ENCODE results near the gene BCAS1. TPM values are rescaled to one million over a fixed set of nuclear protein-coding genes. Genes with fewer than 3 reads are reported as not detected.

Gene BCAS1
- polyA plus RNA-seq, 1 of the 3 experiments (the other 2 are of a cell fraction): not detected

- ChIA-PET POLR2A (no interaction called here), CTCF (no interaction called here)
- no peak overlapping the region for H3K27ac ChIP-seq (ENCODE audit: low read depth in 2 of 2, low read length in 1 of 2)
- no peak for TF ChIP-seq CHD2 (IDR thresholded peaks at IDR 0.05; ENCODE audit: low read length, partially characterized antibody)
- no peak for TF ChIP-seq REST (IDR thresholded peaks at IDR 0.05; ENCODE audit: low read depth, low read length)
- TF ChIP-seq CTCF (IDR thresholded peaks at IDR 0.05): no peak
- no peak for TF ChIP-seq NRF1 (IDR thresholded peaks at IDR 0.05; ENCODE audit: low read depth, low read length)
- TF ChIP-seq ZBTB33 (IDR thresholded peaks at IDR 0.05; ENCODE audit: borderline replicate concordance, low read depth): no peak
- no peak for TF ChIP-seq JUND (IDR thresholded peaks at IDR 0.05)
- no peak for TF ChIP-seq TAF1 (IDR thresholded peaks at IDR 0.05; ENCODE audit: borderline replicate concordance, low read depth, low read length)
- no peak for TF ChIP-seq SMC3 (IDR thresholded peaks at IDR 0.05; ENCODE audit: low read depth, low read length)
- TF ChIP-seq EP300 (IDR thresholded peaks at IDR 0.05; ENCODE audit: borderline replicate concordance in 1 of 2, low read depth in 1 of 2, low read length in 1 of 2): no peak
- H3K4me2 ChIP-seq: no peak overlapping the region
- DNase-seq: no peak
- no peaks in the 10 kb centered on the region for H3K9me3 ChIP-seq
- H3F3A ChIP-seq (replicated peaks; ENCODE audit: insufficient read depth): no peaks in the 10 kb centered on the region
- no peaks in the 10 kb centered on the region; a peak in 1 of 4 replicates for H3K4me1 ChIP-seq (ENCODE audit: control insufficient read depth in 1 of 2, insufficient read depth in 2 of 2, low read depth in 1 of 2, low read length in 1 of 2)
- no peaks in the 10 kb centered on the region for H3K9me2 ChIP-seq
- no peaks in the 10 kb centered on the region for H3K79me2 ChIP-seq (ENCODE audit: insufficient read depth)
- WGBS (ENCODE audit: low lambda C conversion rate): 93% methylated on average over 4 of the region's 4 CpGs
- no peak overlapping the region for H3K4me3 ChIP-seq (ENCODE audit: low read depth in 2 of 2, low read length in 1 of 2)
- no peaks in the 10 kb centered on the region for H3K27me3 ChIP-seq (ENCODE audit: insufficient read depth)
- H4K20me1 ChIP-seq (ENCODE audit: insufficient read depth): no peaks in the 10 kb centered on the region
- no peaks in the 10 kb centered on the region for H3K36me3 ChIP-seq (replicated peaks in 1 of 2; ENCODE audit: control insufficient read depth in 1 of 2, insufficient read depth in 2 of 2, low read length in 1 of 2)
- no peak overlapping the region for H3K9ac ChIP-seq
- no peak overlapping the region for H2AFZ ChIP-seq (ENCODE audit: low read depth)
Measured at GRCh38 chr20:54041336-54041735, 29.1 kb downstream of the BCAS1 start.

GRCh38 chr20:54040531-54040930 is 29.9 kb downstream of the BCAS1 start:
- no peaks in the 10 kb centered on the region; a peak in 1 of 4 replicates for H3K4me1 ChIP-seq (ENCODE audit: control insufficient read depth in 1 of 2, insufficient read depth in 2 of 2, low read depth in 1 of 2, low read length in 1 of 2)
- no peak overlapping the region for H3K9ac ChIP-seq
- H3F3A ChIP-seq (replicated peaks; ENCODE audit: insufficient read depth): no peaks in the 10 kb centered on the region
- 22% methylated on average over 3 of the region's 3 CpGs for WGBS (ENCODE audit: low lambda C conversion rate)
- no peak overlapping the region for H3K4me2 ChIP-seq
- H3K79me2 ChIP-seq (ENCODE audit: insufficient read depth): no peaks in the 10 kb centered on the region
- no peak overlapping the region for H3K4me3 ChIP-seq (ENCODE audit: low read depth in 2 of 2, low read length in 1 of 2)
- H3K27me3 ChIP-seq (ENCODE audit: insufficient read depth): no peaks in the 10 kb centered on the region
- no peak overlapping the region for H3K27ac ChIP-seq (ENCODE audit: low read depth in 2 of 2, low read length in 1 of 2)
- H4K20me1 ChIP-seq (ENCODE audit: insufficient read depth): no peaks in the 10 kb centered on the region
- no peak overlapping the region for H2AFZ ChIP-seq (ENCODE audit: low read depth)
- ChIA-PET CTCF (no interaction called here), POLR2A (no interaction called here)
- H3K36me3 ChIP-seq (replicated peaks in 1 of 2; ENCODE audit: control insufficient read depth in 1 of 2, insufficient read depth in 2 of 2, low read length in 1 of 2): no peaks in the 10 kb centered on the region
- no peak for DNase-seq
- H3K9me2 ChIP-seq: no peaks in the 10 kb centered on the region
- no peaks in the 10 kb centered on the region for H3K9me3 ChIP-seq
- TF ChIP-seq TAF1 (IDR thresholded peaks at IDR 0.05; ENCODE audit: borderline replicate concordance, low read depth, low read length) (no peak), ELF1 (IDR thresholded peaks at IDR 0.05) (no peak), EZH2phosphoT487 (IDR thresholded peaks at IDR 0.05; ENCODE audit: borderline replicate concordance, low read depth) (no peak), FOXM1 (IDR thresholded peaks at IDR 0.05; ENCODE audit: low read depth) (no peak), RCOR1 (IDR thresholded peaks at IDR 0.05; ENCODE audit: low read length) (no peak), MXI1 (IDR thresholded peaks at IDR 0.05; ENCODE audit: low read depth, low read length) (no peak), ZBTB33 (IDR thresholded peaks at IDR 0.05; ENCODE audit: borderline replicate concordance, low read depth) (no peak), SMC3 (IDR thresholded peaks at IDR 0.05; ENCODE audit: low read depth, low read length) (no peak), PBX3 (IDR thresholded peaks at IDR 0.05) (no peak), NFIC (IDR thresholded peaks at IDR 0.05; ENCODE audit: borderline replicate concordance) (no peak), EP300 (IDR thresholded peaks at IDR 0.05; ENCODE audit: borderline replicate concordance in 1 of 2, low read depth in 1 of 2, low read length in 1 of 2) (no peak), RAD21 (IDR thresholded peaks at IDR 0.05; ENCODE audit: low read length) (no peak), TCF12 (IDR thresholded peaks at IDR 0.05) (no peak)

All from SK-N-SH (cell line).